GM19043 (cell line): ENCODE data around the gene RPRML.

Source experiments
- ATAC-seq: cut with Tn5 transposase; IDR thresholded peaks from one replicate; pipeline ENCODE4 v1.9.1; 2021; ENCODE audit warnings: low read depth; ENCODE audit not compliant: unreplicated experiment

Gene RPRML

DNA sequence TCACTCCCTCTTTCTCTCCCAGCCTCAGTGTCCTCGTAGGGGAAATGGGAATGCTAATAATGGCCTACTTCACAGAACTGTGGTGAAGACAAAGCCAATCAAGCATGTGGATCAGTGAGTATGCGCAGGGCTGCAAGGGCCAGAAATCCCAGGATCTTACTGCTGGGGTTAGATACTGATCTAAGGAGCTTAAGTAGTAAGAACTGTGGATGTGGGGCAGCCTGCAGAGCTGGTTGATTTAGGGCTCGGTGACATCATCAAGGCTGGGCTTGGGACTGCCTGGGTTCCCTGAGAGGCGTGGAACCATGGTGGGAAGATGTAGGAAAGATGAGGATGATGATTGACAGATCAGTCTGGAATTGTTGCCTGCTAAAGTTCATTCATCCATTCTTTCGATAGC, 30.5 kb downstream of the RPRML start:
- no peak for ATAC-seq

- no peak for ATAC-seq
Observed at GRCh38 chr17:46947216-46947615, 31.8 kb downstream of the RPRML start.

- ATAC-seq: no peak
Observed at GRCh38 chr17:46944931-46945330, 34.1 kb downstream of the RPRML start.

DNA sequence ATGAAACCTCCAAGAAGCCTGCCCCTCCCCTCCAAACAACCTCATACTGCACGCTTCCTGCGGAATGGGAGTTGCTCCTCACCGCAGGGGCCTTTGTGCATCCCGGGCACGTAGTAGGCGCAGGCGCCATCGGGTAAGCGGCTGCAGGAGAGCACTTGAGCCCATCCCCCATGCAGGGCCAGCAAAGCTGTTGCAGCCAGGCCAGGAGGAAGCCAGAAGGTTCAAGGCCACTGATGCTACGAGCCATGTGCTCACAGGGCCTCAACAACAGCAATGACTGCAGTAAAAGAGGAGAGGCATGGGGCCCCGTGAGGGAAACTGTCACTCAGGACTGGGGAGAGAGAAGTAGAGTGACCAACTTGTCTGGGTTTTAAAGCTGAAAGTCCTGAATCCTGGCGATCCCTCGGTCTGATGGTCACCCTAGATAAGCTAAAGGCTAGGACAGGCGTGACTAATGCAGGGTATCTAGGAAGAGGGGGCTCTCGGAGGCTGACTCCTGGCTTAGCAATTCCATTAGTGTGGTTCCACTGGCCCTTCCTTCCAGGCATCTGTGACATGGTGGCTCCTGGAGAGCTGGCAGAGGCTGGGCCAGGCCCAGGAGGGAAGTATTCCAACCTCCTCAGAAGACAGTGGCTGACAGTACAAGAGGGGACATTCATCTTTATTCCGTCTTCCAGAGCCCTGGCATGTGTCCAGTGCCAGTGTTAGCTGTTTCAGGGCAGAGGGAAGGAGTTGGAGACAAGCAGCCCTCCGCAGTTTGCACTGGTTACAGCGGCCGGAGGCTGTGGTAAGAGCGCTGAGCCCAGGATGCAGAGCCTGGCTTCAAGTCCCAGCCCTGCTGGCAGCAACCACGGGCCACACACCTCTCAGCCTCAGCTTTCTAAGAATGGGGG, 35.3 kb downstream of the RPRML start:
- ATAC-seq: no peak

GRCh38 chr17:46943218-46943500, 35.9 kb downstream of the RPRML start:
- no peak for ATAC-seq

GRCh38 chr17:46942441-46943217, 36.4 kb downstream of the RPRML start:
- ATAC-seq: no peak

DNA sequence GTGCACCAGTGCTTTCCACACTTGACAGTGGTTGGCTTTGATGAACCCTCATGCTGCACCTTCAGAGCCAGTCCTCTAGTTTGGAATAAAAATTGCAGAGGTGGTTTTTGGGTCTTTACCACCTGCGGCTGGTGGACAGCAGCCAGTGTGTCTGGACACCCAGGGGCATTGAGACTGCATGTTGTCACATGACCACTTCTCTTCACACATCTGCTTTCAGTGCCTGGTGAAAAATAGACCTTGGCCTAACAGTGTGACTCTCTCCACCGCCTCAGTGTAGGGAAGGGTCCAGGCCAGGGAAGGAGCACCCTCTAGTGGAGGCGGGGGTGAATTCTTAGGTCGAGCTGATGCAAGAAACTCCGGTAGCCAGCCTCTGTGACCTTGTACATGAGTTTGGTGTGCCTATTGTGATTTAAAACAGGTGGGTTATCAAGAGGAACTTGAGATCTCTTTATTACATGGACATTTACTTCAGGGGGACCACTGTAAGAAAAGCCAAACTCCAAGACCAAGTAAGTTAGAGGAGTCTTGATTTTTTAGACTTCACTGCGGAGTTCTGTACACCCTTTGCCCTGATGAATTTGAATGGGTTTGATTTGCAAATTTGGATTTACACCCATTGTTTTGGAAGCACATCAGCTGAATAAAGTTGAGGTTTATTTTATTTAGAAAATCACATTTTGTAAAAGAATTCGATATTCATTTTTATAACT, 38.2 kb downstream of the RPRML start:
- no peak for ATAC-seq

GRCh38 chr17:46935658-46936266, 43.3 kb downstream of the RPRML start:
- no peak for ATAC-seq

DNA sequence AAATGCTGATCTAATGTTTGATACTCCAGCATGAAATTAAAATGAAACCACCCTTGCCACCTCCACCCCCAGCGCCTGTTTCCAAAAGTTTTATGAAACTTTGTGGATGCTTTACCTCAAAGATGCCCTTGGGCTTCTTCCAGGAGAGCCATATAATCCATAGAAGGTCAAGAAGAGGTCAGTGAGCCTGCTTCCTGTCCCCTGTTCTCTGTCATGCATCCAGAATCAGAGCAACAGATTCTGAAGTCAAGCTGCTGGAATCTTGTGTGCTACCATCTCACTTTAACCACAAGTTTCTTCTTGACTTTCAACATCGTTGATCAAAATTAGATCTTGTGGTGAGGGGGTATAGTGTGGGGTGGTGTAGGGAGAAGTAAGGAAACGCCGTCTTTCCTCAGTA, 47.5 kb downstream of the RPRML start:
- no peak for ATAC-seq

DNA sequence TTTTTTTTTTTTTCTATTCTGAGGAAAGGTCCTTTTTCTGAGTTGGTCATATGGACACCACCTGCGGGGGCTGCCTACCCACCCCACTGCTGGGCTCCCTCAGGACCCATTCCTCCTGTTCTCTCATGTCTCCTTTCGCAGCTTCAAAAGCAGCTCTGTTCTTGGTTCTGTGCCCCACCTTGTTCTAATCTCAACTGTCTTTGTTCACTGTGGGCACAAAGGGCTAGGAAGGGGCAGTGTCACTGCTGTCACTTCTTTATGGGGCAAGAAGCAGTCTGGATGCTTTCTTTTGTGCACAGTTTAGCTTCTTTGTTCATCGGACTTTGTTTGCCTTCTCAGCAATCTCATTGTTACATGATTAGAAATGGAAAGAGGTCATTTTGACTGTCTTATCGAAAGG, 49.0 kb downstream of the RPRML start:
- no peak for ATAC-seq

DNA sequence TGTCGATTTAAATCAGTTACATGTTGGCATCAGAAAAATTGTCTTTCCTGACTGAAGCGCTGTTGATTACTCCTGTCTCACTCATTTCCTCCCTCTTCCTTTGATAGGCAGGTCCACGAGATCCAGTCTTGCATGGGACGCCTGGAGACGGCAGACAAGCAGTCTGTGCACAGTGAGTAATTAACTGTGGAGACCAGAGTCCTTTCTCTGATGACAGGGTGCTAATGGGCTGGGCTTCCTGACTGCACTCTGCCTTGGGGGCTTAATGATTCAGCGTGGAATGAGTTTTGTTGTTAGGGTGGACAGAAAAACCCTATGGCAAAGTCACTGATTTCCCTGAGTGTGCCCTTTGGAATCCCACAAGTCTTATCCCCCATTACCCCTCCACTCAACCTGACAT, 49.6 kb downstream of the RPRML start:
- ATAC-seq: no peak

GRCh38 chr17:46928467-46929261, 50.4 kb downstream of the RPRML start:
- no peak for ATAC-seq
